Neutrophil (primary cell): ENCODE results near the gene DIP2C.
"Not testable (repeated sequence)": the region's sequence is repeated elsewhere in the genome, so short reads cannot be mapped to it uniquely, and the experiment has no call there.

Experiments used
- H3K27ac ChIP-seq: fragments of 200-600 bp; sonication (generic); 2 replicates; pipeline ENCODE4 v1.5.1; 2016; ENCODE audit warnings: mild to moderate bottlenecking, moderate library complexity
- H3K27me3 ChIP-seq: fragments of 200-600 bp; sonication (generic); 2 replicates; pipeline ENCODE4 v1.6.0; 2016; ENCODE audit warnings: mild to moderate bottlenecking
- H3K36me3 ChIP-seq: fragments of 200-600 bp; sonication (generic); 2 replicates; pipeline ENCODE4 v1.5.1; 2017
- H3K4me1 ChIP-seq, 2 experiments: fragments of 200-600 bp in 1 of 2; sonication (generic) in 1 of 2; 1 replicate in 1 of 2; 2 replicates in 1 of 2; pipeline versions ENCODE4 v1.5.1 to v1.6.1; 2013 to 2016; ENCODE audit warnings: low read depth in 1 of 2, low read length in 1 of 2, mild to moderate bottlenecking in 1 of 2, moderate library complexity in 1 of 2; ENCODE audit not compliant: control insufficient read depth in 1 of 2, insufficient read depth in 1 of 2
- H3K4me3 ChIP-seq, 2 experiments: fragments of 200-600 bp in 1 of 2; sonication (generic) in 1 of 2; 1 replicate in 1 of 2; 2 replicates in 1 of 2; pipeline ENCODE4 v1.5.1; 2013 to 2016; ENCODE audit warnings: low read depth in 1 of 2, low read length in 1 of 2, mild to moderate bottlenecking in 1 of 2, moderate library complexity in 1 of 2
- H3K9me3 ChIP-seq: fragments of 200-600 bp; sonication (generic); 2 replicates; pipeline ENCODE4 v1.5.1; 2016
- CTCF ChIP-seq: fragments of 200-600 bp; sonication (generic); IDR thresholded peaks from 2 replicates; pipeline ENCODE4 v1.5.1; 2016; ENCODE audit warnings: antibody characterized with exemption

Gene DIP2C

DNA sequence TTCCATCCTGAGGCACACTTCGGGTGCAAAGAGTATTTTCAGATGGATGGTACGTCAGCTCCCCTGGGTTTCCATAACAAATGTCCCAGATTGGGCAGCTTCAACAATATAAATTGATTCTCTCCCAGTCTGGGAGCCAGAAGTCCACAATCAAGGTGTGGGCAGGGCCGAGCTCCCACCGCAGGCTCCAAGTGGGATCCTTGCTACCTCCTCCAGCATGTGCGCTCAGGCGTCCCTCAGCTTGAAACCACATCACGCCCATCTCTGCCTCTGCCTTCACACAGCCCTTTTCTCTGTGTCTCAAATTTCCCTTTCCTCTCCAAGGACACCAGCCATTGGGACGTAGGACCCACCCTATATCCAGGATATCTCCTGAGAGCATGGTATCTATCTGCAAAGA, 153.5 kb downstream of the DIP2C start:
- no peak for TF ChIP-seq CTCF
- Histone ChIP-seq H3K4me3 (no peak overlapping the region), H3K36me3 (no peaks in the 10 kb centered on the region), H3K27ac (no peak overlapping the region), H3K4me1 (no peaks in the 10 kb centered on the region), H3K27me3 (peaks cover 37% of the 10 kb centered on the region), H3K9me3 (no peaks in the 10 kb centered on the region)

DNA sequence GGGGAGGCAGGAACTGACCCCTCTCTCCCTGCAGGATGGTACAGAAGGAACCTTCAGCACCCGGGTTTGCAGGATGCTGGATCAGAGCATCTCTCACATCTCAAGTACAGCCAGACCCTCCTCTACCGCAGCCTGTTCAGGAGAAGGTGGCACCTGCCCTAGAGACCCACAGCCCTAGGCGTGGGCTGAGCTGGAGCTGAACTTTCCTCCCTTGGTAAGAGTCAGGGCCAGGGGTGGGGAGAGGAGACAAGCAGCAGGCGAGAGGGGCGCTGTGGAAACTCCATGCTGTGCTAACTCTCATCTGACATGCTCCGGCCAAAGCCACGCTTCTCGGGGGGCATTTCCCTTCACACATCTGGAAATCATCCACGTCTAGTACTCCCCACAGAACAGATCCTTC, 154.4 kb downstream of the DIP2C start:
- Histone ChIP-seq H3K4me3 (no peak overlapping the region), H3K36me3 (no peaks in the 10 kb centered on the region), H3K9me3 (no peaks in the 10 kb centered on the region), H3K27ac (no peak overlapping the region), H3K27me3 (peaks cover 28% of the 10 kb centered on the region), H3K4me1 (no peaks in the 10 kb centered on the region)
- no peak for TF ChIP-seq CTCF

- Histone ChIP-seq H3K4me3 (no peak overlapping the region), H3K27me3 (peaks cover 18% of the 10 kb centered on the region), H3K27ac (no peak overlapping the region), H3K4me1 (no peaks in the 10 kb centered on the region), H3K36me3 (no peaks in the 10 kb centered on the region), H3K9me3 (no peaks in the 10 kb centered on the region)
- no peak for TF ChIP-seq CTCF
Observed at GRCh38 chr10:534047-534566, 155.4 kb downstream of the DIP2C start.

GRCh38 chr10:533611-534010, 155.9 kb downstream of the DIP2C start:
- H3K27me3 ChIP-seq: peaks cover 17% of the 10 kb centered on the region
- H3K9me3 ChIP-seq: no peaks in the 10 kb centered on the region
- no peaks in the 10 kb centered on the region for H3K36me3 ChIP-seq
- no peak overlapping the region for H3K27ac ChIP-seq
- TF ChIP-seq CTCF: no peak
- no peak overlapping the region for H3K4me3 ChIP-seq
- H3K4me1 ChIP-seq: no peaks in the 10 kb centered on the region

GRCh38 chr10:533186-533585, 156.3 kb downstream of the DIP2C start:
- H3K4me3 ChIP-seq: no peak overlapping the region
- no peaks in the 10 kb centered on the region for H3K36me3 ChIP-seq
- TF ChIP-seq CTCF: no peak
- no peak overlapping the region for H3K27ac ChIP-seq
- H3K9me3 ChIP-seq: no peaks in the 10 kb centered on the region
- H3K4me1 ChIP-seq: no peaks in the 10 kb centered on the region
- H3K27me3 ChIP-seq: peaks cover 17% of the 10 kb centered on the region

DNA sequence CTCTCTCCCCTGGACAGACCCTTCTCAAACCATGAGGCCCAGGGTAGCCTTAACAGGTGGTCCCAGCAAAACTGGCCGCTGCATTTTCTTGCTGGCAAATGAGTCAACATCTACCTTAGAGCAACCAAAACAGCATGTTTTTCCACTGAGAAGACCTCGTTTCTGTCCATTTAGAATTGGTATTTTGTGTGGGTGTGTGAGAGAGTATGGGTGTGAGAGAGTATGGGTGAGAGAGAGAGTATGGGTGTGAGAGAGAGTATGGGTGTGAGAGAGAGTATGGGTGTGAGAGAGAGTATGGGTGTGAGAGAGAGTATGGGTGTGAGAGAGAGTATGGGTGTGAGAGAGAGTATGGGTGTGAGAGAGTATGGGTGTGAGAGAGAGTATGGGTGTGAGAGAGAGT, 157.1 kb downstream of the DIP2C start:
- H3K27ac ChIP-seq, H3K4me3 ChIP-seq, H3K36me3 ChIP-seq, H3K9me3 ChIP-seq, H3K4me1 ChIP-seq: not testable (repeated sequence)
- H3K27me3 ChIP-seq: peaks cover 17% of the 10 kb centered on the region
